HEK293 (cell line): Measurements from ENCODE around the gene FGF23.

ENCODE experiments used
- HOXA7 ChIP-seq: sonication (generic); formaldehyde crosslinking; IDR thresholded peaks from 2 replicates; pipeline ENCODE4 v1.8.1; 2022; ENCODE audit warnings: missing genetic modification reagents, borderline replicate concordance
- SETDB1 ChIP-seq: IDR thresholded peaks from one replicate; pipeline ENCODE4 v1.6.1; 2017; ENCODE audit warnings: mild to moderate bottlenecking, low read length, moderate library complexity, mixed read lengths; ENCODE audit not compliant: insufficient read length
- ZFP41 ChIP-seq: fragments of 450-650 bp; formaldehyde crosslinking; IDR thresholded peaks from 2 replicates; pipeline ENCODE4 v1.5.1; 2016; ENCODE audit warnings: missing biosample characterization, missing genetic modification characterization, borderline replicate concordance
- ZNF24 ChIP-seq: fragments of 450-650 bp; formaldehyde crosslinking; IDR thresholded peaks from 2 replicates; pipeline ENCODE4 v1.5.1; 2016; ENCODE audit warnings: missing biosample characterization, missing genetic modification characterization
- ZNF701 ChIP-seq: fragments of 450-650 bp; formaldehyde crosslinking; IDR thresholded peaks from 2 replicates; pipeline ENCODE4 v1.5.1; 2016; ENCODE audit warnings: missing biosample characterization, missing genetic modification characterization
- TF ChIP-seq, protein P1 (sequence below): fragments of 450-650 bp; formaldehyde crosslinking; IDR thresholded peaks from 2 replicates; pipeline ENCODE4 v1.5.1; 2016; ENCODE audit warnings: missing biosample characterization, missing genetic modification characterization
- TF ChIP-seq, protein P2 (sequence below): fragments of 450-650 bp; formaldehyde crosslinking; optimal IDR thresholded peaks from 2 replicates; pipeline ENCODE3; 2016; ENCODE audit warnings: missing biosample characterization, mild to moderate bottlenecking, missing genetic modification characterization
- TF ChIP-seq, protein P3 (sequence below): fragments of 450-650 bp; formaldehyde crosslinking; IDR thresholded peaks from 2 replicates; pipeline ENCODE4 v1.5.1; 2016; ENCODE audit warnings: missing biosample characterization, missing genetic modification characterization

DNA sequence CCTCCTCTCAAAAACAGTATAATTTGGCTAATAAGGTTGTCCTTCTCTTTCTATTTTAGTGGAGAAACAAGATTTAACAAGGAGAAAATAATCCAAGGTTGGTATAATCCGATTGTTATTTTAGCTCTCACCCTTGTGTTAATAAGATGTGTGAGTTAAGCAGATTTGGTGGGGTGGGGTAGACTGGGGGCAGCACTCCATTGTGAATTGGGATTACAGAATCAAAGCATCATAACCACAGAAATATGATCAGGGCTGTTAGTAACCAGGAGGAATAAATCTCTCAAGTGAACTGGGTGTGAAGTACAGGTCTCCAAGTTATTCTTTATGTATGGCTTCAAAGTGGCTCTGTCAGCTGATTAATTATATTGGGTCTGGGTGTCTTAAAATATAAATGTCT lies 48.3 kb downstream of the FGF23 start:
- TF ChIP-seq SETDB1 (no peak), ZNF24 (tag by site-specific recombination) (no peak), ZFP41 (tag by site-specific recombination) (no peak), HOXA7 (no peak), ZNF701 (no peak)
- TF ChIP-seq, protein P1, sequence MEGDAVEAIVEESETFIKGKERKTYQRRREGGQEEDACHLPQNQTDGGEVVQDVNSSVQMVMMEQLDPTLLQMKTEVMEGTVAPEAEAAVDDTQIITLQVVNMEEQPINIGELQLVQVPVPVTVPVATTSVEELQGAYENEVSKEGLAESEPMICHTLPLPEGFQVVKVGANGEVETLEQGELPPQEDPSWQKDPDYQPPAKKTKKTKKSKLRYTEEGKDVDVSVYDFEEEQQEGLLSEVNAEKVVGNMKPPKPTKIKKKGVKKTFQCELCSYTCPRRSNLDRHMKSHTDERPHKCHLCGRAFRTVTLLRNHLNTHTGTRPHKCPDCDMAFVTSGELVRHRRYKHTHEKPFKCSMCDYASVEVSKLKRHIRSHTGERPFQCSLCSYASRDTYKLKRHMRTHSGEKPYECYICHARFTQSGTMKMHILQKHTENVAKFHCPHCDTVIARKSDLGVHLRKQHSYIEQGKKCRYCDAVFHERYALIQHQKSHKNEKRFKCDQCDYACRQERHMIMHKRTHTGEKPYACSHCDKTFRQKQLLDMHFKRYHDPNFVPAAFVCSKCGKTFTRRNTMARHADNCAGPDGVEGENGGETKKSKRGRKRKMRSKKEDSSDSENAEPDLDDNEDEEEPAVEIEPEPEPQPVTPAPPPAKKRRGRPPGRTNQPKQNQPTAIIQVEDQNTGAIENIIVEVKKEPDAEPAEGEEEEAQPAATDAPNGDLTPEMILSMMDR (tag by site-specific recombination): no peak
- TF ChIP-seq, protein P2, sequence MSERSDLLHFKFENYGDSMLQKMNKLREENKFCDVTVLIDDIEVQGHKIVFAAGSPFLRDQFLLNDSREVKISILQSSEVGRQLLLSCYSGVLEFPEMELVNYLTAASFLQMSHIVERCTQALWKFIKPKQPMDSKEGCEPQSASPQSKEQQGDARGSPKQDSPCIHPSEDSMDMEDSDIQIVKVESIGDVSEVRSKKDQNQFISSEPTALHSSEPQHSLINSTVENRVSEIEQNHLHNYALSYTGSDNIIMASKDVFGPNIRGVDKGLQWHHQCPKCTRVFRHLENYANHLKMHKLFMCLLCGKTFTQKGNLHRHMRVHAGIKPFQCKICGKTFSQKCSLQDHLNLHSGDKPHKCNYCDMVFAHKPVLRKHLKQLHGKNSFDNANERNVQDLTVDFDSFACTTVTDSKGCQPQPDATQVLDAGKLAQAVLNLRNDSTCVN (tag by site-specific recombination): no peak
- TF ChIP-seq, protein P3, sequence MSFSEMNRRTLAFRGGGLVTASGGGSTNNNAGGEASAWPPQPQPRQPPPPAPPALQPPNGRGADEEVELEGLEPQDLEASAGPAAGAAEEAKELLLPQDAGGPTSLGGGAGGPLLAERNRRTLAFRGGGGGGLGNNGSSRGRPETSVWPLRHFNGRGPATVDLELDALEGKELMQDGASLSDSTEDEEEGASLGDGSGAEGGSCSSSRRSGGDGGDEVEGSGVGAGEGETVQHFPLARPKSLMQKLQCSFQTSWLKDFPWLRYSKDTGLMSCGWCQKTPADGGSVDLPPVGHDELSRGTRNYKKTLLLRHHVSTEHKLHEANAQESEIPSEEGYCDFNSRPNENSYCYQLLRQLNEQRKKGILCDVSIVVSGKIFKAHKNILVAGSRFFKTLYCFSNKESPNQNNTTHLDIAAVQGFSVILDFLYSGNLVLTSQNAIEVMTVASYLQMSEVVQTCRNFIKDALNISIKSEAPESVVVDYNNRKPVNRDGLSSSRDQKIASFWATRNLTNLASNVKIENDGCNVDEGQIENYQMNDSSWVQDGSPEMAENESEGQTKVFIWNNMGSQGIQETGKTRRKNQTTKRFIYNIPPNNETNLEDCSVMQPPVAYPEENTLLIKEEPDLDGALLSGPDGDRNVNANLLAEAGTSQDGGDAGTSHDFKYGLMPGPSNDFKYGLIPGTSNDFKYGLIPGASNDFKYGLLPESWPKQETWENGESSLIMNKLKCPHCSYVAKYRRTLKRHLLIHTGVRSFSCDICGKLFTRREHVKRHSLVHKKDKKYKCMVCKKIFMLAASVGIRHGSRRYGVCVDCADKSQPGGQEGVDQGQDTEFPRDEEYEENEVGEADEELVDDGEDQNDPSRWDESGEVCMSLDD (tag by site-specific recombination): no peak
